PC-9 (cell line): ENCODE data around the gene ETV6. TPM values are rescaled to one million over a fixed set of nuclear protein-coding genes. Genes with fewer than 3 reads are reported as not detected.

Source experiments
- BruUV-seq: library from RNA; stranded (reverse); fragments of 400-500 nt; replicated peaks from 2 replicates; lab custom pipeline; 2021; lab: Mats Ljungman, UMichigan
- CTCF ChIA-PET: fragments of 300-600 bp; sonication (Branson Sonifier 250); formaldehyde crosslinking; loops from one replicate; lab custom pipeline; 2022; ENCODE audit warnings: antibody characterized with exemption; lab: Charles Lee
- POLR2A ChIA-PET: fragments of 300-600 bp; sonication (Branson Sonifier 250); formaldehyde crosslinking; loops from one replicate; lab custom pipeline; 2022; ENCODE audit warnings: antibody characterized with exemption; ENCODE audit not compliant: unreplicated experiment; lab: Charles Lee
- DNase-seq, 2 experiments: peaks; one replicate each; pipeline versions ENCODE4 v3.0.0 to v3.0.0-alpha.2; 2015 to 2022; ENCODE audit warnings: mixed read lengths in 1 of 2
- H2AFZ ChIP-seq: fragments of 200-600 bp; sonication (generic); 2 replicates; pipeline ENCODE4 v1.8.1; 2017; ENCODE audit warnings: antibody characterized with exemption
- H3F3A ChIP-seq: fragments of 200-600 bp; sonication (generic); 2 replicates; pipeline ENCODE4 v1.8.1; 2017; ENCODE audit warnings: antibody characterized with exemption, mild to moderate bottlenecking, low read depth; ENCODE audit not compliant: insufficient read depth
- H3K27ac ChIP-seq: fragments of 200-600 bp; sonication (generic); 2 replicates; pipeline ENCODE4 v1.6.1; 2016; ENCODE audit warnings: mixed run types
- H3K27me3 ChIP-seq: fragments of 200-600 bp; sonication (generic); 2 replicates; pipeline ENCODE4 v1.6.1; 2016; ENCODE audit warnings: low read depth, mixed run types; ENCODE audit not compliant: insufficient read depth
- H3K36me3 ChIP-seq: fragments of 200-600 bp; sonication (generic); 2 replicates; pipeline ENCODE4 v1.6.1; 2016; ENCODE audit warnings: low read depth, mixed run types
- H3K4me1 ChIP-seq: fragments of 200-600 bp; sonication (generic); replicated peaks from 2 replicates; pipeline ENCODE4 v1.6.1; 2016; ENCODE audit warnings: mixed run types; ENCODE audit not compliant: insufficient read depth
- H3K4me2 ChIP-seq: fragments of 200-600 bp; sonication (generic); 2 replicates; pipeline ENCODE4 v1.6.1; 2017; ENCODE audit warnings: mixed run types
- H3K4me3 ChIP-seq: fragments of 200-600 bp; sonication (generic); 2 replicates; pipeline ENCODE4 v1.6.1; 2016; ENCODE audit warnings: mixed run types
- H3K79me2 ChIP-seq: fragments of 200-600 bp; sonication (generic); 2 replicates; pipeline ENCODE4 v1.6.1; 2017; ENCODE audit warnings: low read depth, mixed run types
- H3K9me2 ChIP-seq: fragments of 200-600 bp; sonication (generic); 2 replicates; pipeline ENCODE4 v1.8.1; 2017; ENCODE audit warnings: mild to moderate bottlenecking; ENCODE audit not compliant: insufficient read depth
- H3K9me3 ChIP-seq: fragments of 200-600 bp; sonication (generic); 2 replicates; pipeline ENCODE4 v1.8.1; 2016; ENCODE audit warnings: low read depth; ENCODE audit not compliant: insufficient read depth
- H4K20me1 ChIP-seq: fragments of 200-600 bp; sonication (generic); 2 replicates; pipeline ENCODE4 v1.8.1; 2017; ENCODE audit not compliant: insufficient read depth
- CTCF ChIP-seq: fragments of 200-600 bp; sonication (generic); conservative IDR thresholded peaks from 2 replicates; pipeline ENCODE4 v1.6.1; 2017; ENCODE audit warnings: mixed run types, antibody characterized with exemption, mild to moderate bottlenecking, moderate library complexity
- EZH2 ChIP-seq: fragments of 200-600 bp; sonication (generic); IDR thresholded peaks from 2 replicates; pipeline ENCODE4 v1.8.0; 2017; ENCODE audit warnings: antibody characterized with exemption, low read depth
- intact Hi-C: fragments of 100-400 bp; cut with micrococcal nuclease; formaldehyde crosslinking; loops from one replicate; pipeline ENCODE4 v1.10.0; 2022; ENCODE audit not compliant: unreplicated experiment
- total RNA-seq: library from RNA; stranded (reverse); gene quantifications from 2 replicates; pipeline ENCODE4 v1.2.3, GENCODE V29; 2021

Gene ETV6
- total RNA-seq, 1 experiment from 2014 or later, result 62.8 TPM

- H3K4me3 ChIP-seq, result no peak overlapping the region
- TF ChIP-seq EZH2 (no peak), CTCF (no peak)
- no peaks in the 10 kb centered on the region for H3K79me2 ChIP-seq
- CTCF ChIA-PET, result no interaction called here
- no TSS peak for BruUV-seq
- H3K9me3 ChIP-seq, result no peaks in the 10 kb centered on the region
- intact Hi-C loops, result loop anchor here (1.0 kb wide), 1 partner anchor 44 kb away; no protein-coding TSS in a partner anchor
- H4K20me1 ChIP-seq, result no peaks in the 10 kb centered on the region
- no peaks in the 10 kb centered on the region for H3K36me3 ChIP-seq
- no peaks in the 10 kb centered on the region for H3K9me2 ChIP-seq
- H3K27me3 ChIP-seq, result no peaks in the 10 kb centered on the region
- H3F3A ChIP-seq, result no peaks in the 10 kb centered on the region
- no peak overlapping the region for H3K4me2 ChIP-seq
- DNase-seq, result no peak
- no peak overlapping the region for H3K27ac ChIP-seq
- POLR2A ChIA-PET, result no interaction called here
- H3K4me1 ChIP-seq, result no peaks in the 10 kb centered on the region
- no peak overlapping the region for H2AFZ ChIP-seq
Measured at GRCh38 chr12:11929714-11930113, 280.2 kb downstream of the ETV6 start.

- no peak for TF ChIP-seq CTCF
- TF ChIP-seq EZH2, result no peak
- peaks cover 22% of the 10 kb centered on the region for H3K4me1 ChIP-seq
- DNase-seq, result no peak
- H3K9me2 ChIP-seq, result no peaks in the 10 kb centered on the region
- ChIA-PET POLR2A (no interaction called here), CTCF (no interaction called here)
- no peaks in the 10 kb centered on the region for H3K79me2 ChIP-seq
- H3K27me3 ChIP-seq, result no peaks in the 10 kb centered on the region
- intact Hi-C loops, result no loop called here
- H3F3A ChIP-seq, result peaks cover 19% of the 10 kb centered on the region
- H3K9me3 ChIP-seq, result peaks cover 4% of the 10 kb centered on the region; the same call in 1 of the 2 replicates
- no peak overlapping the region for H3K4me2 ChIP-seq
- H2AFZ ChIP-seq, result no peak overlapping the region
- H4K20me1 ChIP-seq, result no peaks in the 10 kb centered on the region
- no peaks in the 10 kb centered on the region for H3K36me3 ChIP-seq
- no TSS peak for BruUV-seq
- H3K4me3 ChIP-seq, result no peak overlapping the region
- no peak overlapping the region for H3K27ac ChIP-seq
Measured at GRCh38 chr12:11939223-11939622, 289.7 kb downstream of the ETV6 start.

- TF ChIP-seq CTCF, result no peak
- no peak for TF ChIP-seq EZH2
- H3K9me2 ChIP-seq, result no peaks in the 10 kb centered on the region
- peaks cover 22% of the 10 kb centered on the region for H3K4me1 ChIP-seq
- intact Hi-C loops, result loop anchor here (5.0 kb wide), 1 partner anchor 209 kb away; no protein-coding TSS in a partner anchor
- H3K4me3 ChIP-seq, result no peak overlapping the region
- peak overlapping the region; percentile 83 for H3K27ac ChIP-seq
- peaks cover 19% of the 10 kb centered on the region for H3F3A ChIP-seq
- no peaks in the 10 kb centered on the region for H3K27me3 ChIP-seq
- no peak overlapping the region for H2AFZ ChIP-seq
- peak overlapping the region; percentile 28 for H3K4me2 ChIP-seq
- peaks cover 4% of the 10 kb centered on the region; the same call in 1 of the 2 replicates for H3K9me3 ChIP-seq
- H3K36me3 ChIP-seq, result no peaks in the 10 kb centered on the region
- CTCF ChIA-PET, result no interaction called here
- H3K79me2 ChIP-seq, result no peaks in the 10 kb centered on the region
- no peaks in the 10 kb centered on the region for H4K20me1 ChIP-seq
- no TSS peak for BruUV-seq
- peak; percentile 76 to 86 for DNase-seq
- POLR2A ChIA-PET, result interaction anchor here (1.5 kb wide), 1 partner anchor 16 kb away, joined by 10 read pairs; no protein-coding TSS in a partner anchor
Measured at GRCh38 chr12:11941606-11942337, 292.3 kb downstream of the ETV6 start.
